SHP77 (cell line): ENCODE measurements around the gene TSPAN18.

Experiments
- DNase-seq, 2 experiments: peaks; one replicate each; lab custom pipeline; 2025; lab: John Stamatoyannopoulos, UW

Gene TSPAN18

GRCh38 chr11:44711113-44711786 is 15.5 kb upstream of the TSPAN18 start:
- DNase-seq, result no peak

- DNase-seq, result no peak
Observed at GRCh38 chr11:44711787-44712608, 14.8 kb upstream of the TSPAN18 start.

GRCh38 chr11:44713022-44713421 is 13.7 kb upstream of the TSPAN18 start:
- no peak for DNase-seq

- no peak for DNase-seq
Observed at GRCh38 chr11:44716256-44716655, 10.5 kb upstream of the TSPAN18 start.

- no peak for DNase-seq
Observed at GRCh38 chr11:44718057-44718456, 8.7 kb upstream of the TSPAN18 start.

GRCh38 chr11:44718612-44719390 is 8.0 kb upstream of the TSPAN18 start:
- no peak for DNase-seq

GRCh38 chr11:44725016-44725685 is 1.6 kb upstream of the TSPAN18 start:
- no peak for DNase-seq

- no peak for DNase-seq
Observed at GRCh38 chr11:44725757-44726282, 942 bp upstream of the TSPAN18 start.

- DNase-seq, result no peak
Observed at GRCh38 chr11:44727114-44727372, 281 bp downstream of the TSPAN18 start.

- peak; percentile 19 to 48 for DNase-seq
Observed at GRCh38 chr11:44727373-44728287, 868 bp downstream of the TSPAN18 start.

- DNase-seq, result no peak
Observed at GRCh38 chr11:44728491-44728910, 1.7 kb downstream of the TSPAN18 start.

GRCh38 chr11:44729063-44729462 is 2.3 kb downstream of the TSPAN18 start:
- DNase-seq, result no peak

- no peak for DNase-seq
Observed at GRCh38 chr11:44729713-44730112, 3.0 kb downstream of the TSPAN18 start.

GRCh38 chr11:44730775-44731174 is 4.0 kb downstream of the TSPAN18 start:
- DNase-seq, result no peak

- no peak for DNase-seq
Observed at GRCh38 chr11:44731685-44732430, 5.1 kb downstream of the TSPAN18 start.

GRCh38 chr11:44732564-44732963 is 5.8 kb downstream of the TSPAN18 start:
- DNase-seq, result no peak

- no peak for DNase-seq
Observed at GRCh38 chr11:44733877-44734276, 7.1 kb downstream of the TSPAN18 start.

GRCh38 chr11:44734843-44735381 is 8.2 kb downstream of the TSPAN18 start:
- DNase-seq, result no peak

GRCh38 chr11:44736791-44737190 is 10.0 kb downstream of the TSPAN18 start:
- no peak for DNase-seq
